GM11168 (cell line): ENCODE results near the gene APOF.
"Not testable (repeated sequence)": the region's sequence is repeated elsewhere in the genome, so short reads cannot be mapped to it uniquely, and the experiment has no call there.

Source experiments
- in situ Hi-C: fragments of 300-500 bp; cut with MboI; formaldehyde crosslinking; loops from one replicate; pipeline ENCODE4 v1.12.0; 2022; ENCODE audit warnings: low sequenced_read_pairs; ENCODE audit not compliant: unreplicated experiment

The APOF gene

GRCh38 chr12:56362130-56363059 lies at the start of gene APOF:
TSS of gene APOF (minus strand) at chr12:56362857. CDS start at chr12:56362745, 112 bp downstream.
- in situ Hi-C loops, result no loop called here

GRCh38 chr12:56411781-56412639 lies 49.4 kb upstream of the APOF start:
- in situ Hi-C loops, result no loop called here

- in situ Hi-C loops, result no loop called here
Measured at GRCh38 chr12:56410768-56411167, 48.1 kb upstream of the APOF start.

- in situ Hi-C loops, result no loop called here
Measured at GRCh38 chr12:56408799-56409417, 46.3 kb upstream of the APOF start.

GRCh38 chr12:56404227-56404626 lies 41.6 kb upstream of the APOF start:
- in situ Hi-C loops, result not testable (repeated sequence)

- in situ Hi-C loops, result not testable (repeated sequence)
Measured at GRCh38 chr12:56401612-56402011, 39.0 kb upstream of the APOF start.

- in situ Hi-C loops, result not testable (repeated sequence)
Measured at GRCh38 chr12:56401125-56401524, 38.5 kb upstream of the APOF start.

GRCh38 chr12:56399466-56399865 lies 36.8 kb upstream of the APOF start:
- in situ Hi-C loops, result not testable (repeated sequence)

GRCh38 chr12:56398324-56398723 lies 35.7 kb upstream of the APOF start:
- in situ Hi-C loops, result no loop called here

GRCh38 chr12:56392331-56392730 lies 29.7 kb upstream of the APOF start:
- in situ Hi-C loops, result no loop called here

- in situ Hi-C loops, result no loop called here
Measured at GRCh38 chr12:56391721-56392120, 29.1 kb upstream of the APOF start.

- in situ Hi-C loops, result no loop called here
Measured at GRCh38 chr12:56389412-56389811, 26.8 kb upstream of the APOF start.

GRCh38 chr12:56387152-56387736 lies 24.6 kb upstream of the APOF start:
- in situ Hi-C loops, result no loop called here

GRCh38 chr12:56385873-56386272 lies 23.2 kb upstream of the APOF start:
- in situ Hi-C loops, result no loop called here

- in situ Hi-C loops, result no loop called here
Measured at GRCh38 chr12:56382611-56383010, 20.0 kb upstream of the APOF start.

GRCh38 chr12:56377989-56378316 lies 15.3 kb upstream of the APOF start:
- in situ Hi-C loops, result no loop called here

GRCh38 chr12:56377310-56377988 lies 14.8 kb upstream of the APOF start:
- in situ Hi-C loops, result no loop called here

- in situ Hi-C loops, result no loop called here
Measured at GRCh38 chr12:56375598-56376434, 13.2 kb upstream of the APOF start.
